ENCODE measurements around the gene ACP5. TPM values are rescaled to one million over a fixed set of nuclear protein-coding genes. Genes with fewer than 3 reads are reported as not detected.

The ACP5 gene
- total RNA-seq, 1 experiment from 2014 or later = 2.3 TPM

DNA sequence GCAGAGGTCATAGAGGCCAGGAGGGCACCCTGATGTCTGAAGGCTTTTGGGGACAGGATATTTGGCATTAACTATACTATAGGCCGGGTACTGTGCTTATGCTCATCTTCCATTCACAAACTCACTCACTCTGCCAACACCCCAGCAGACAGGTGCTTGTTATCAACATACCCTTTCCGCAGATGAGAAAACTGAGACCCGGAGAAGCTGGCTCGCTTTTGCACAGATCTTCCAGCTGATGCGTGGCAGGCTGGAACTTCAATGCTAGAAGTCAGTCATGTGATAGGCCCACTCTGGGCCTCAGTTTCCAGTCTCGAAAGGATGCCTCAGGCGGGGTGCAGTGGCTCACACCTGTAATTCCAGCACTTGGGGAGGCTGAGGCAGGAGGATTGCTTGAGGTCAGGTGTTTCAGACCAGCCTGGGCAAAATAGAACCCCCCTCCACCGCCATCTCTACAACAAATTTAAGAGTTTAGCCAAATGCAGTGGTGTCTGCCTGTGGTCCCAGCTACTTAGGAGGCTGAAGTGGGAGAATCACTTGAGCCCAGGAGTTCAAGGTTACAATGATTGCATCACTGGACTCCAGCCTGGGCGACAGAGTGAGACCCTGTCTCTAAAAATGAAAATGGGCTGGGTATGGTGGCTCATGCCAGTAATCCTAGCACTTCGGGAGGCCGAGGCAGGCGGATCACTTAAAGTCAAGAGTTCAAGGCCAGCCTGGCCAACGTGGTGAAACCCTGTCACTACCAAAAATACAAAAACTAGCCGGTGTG, 29.3 kb downstream of the ACP5 start:
- H3K9me3 ChIP-seq (ENCODE audit: control insufficient read depth, low read depth, low read length) = no peaks in the 10 kb centered on the region
- H4K8ac ChIP-seq (replicated peaks; ENCODE audit: insufficient read length, low read depth, low read length) = no peak overlapping the region
- no CpG with 5 or more reads among the region's 14 CpGs for WGBS (ENCODE audit: extremely low coverage, insufficient read length, low lambda C conversion rate)
- H2BK12ac ChIP-seq (ENCODE audit: insufficient read length, low read depth, low read length) = no peak overlapping the region
- no peak overlapping the region for H3K4ac ChIP-seq (ENCODE audit: low read depth, low read length)
- no peak overlapping the region for H2AFZ ChIP-seq (ENCODE audit: low read length)
- H3K4me2 ChIP-seq (ENCODE audit: insufficient read depth, insufficient read length, low read length) = no peak overlapping the region
- H3K27ac ChIP-seq (ENCODE audit: insufficient read length, low read depth, low read length) = no peak overlapping the region
- peaks cover 2 to 16% (median 5%) of the 10 kb centered on the region in 3 experiments; a peak in 4 of 7 replicates for H3K36me3 Mint-ChIP-seq (ENCODE audit: insufficient read depth in 1 of 3, low read depth in 3 of 3)
- H3K27me3 ChIP-seq (ENCODE audit: insufficient read depth, low read length) = no peaks in the 10 kb centered on the region
- no peak for TF ChIP-seq CTCF (conservative IDR thresholded peaks at IDR 0.05)
- H3K27me3 Mint-ChIP-seq (ENCODE audit: low read depth) = no peaks in the 10 kb centered on the region; the same call in 1 of the 2 replicates
- no peak for DNase-seq
- H2BK20ac ChIP-seq (ENCODE audit: low read depth, low read length, poor library complexity, severe bottlenecking) = no peak overlapping the region
- no peaks in the 10 kb centered on the region for H3K79me2 ChIP-seq (ENCODE audit: insufficient read depth, low read length)
- H3K4me1 ChIP-seq (ENCODE audit: insufficient read depth, low read length) = no peaks in the 10 kb centered on the region
- no peak overlapping the region for H4K91ac ChIP-seq (ENCODE audit: insufficient read length, low read depth, low read length)
- no peak overlapping the region for H2BK5ac ChIP-seq (ENCODE audit: insufficient read length, low read length)
- no peak overlapping the region for H4K5ac ChIP-seq (ENCODE audit: insufficient read length, low read depth, low read length)
- no peaks in the 10 kb centered on the region for H3K9me3 Mint-ChIP-seq
- H3K56ac ChIP-seq (ENCODE audit: insufficient read length, low read depth, low read length) = no peak overlapping the region
- H3T11ph ChIP-seq (ENCODE audit: low read length) = no peak overlapping the region
- no peaks in the 10 kb centered on the region for H4K20me1 ChIP-seq (ENCODE audit: control insufficient read depth, insufficient read depth, insufficient read length)
- H3K27ac Mint-ChIP-seq = 0 out of 7 replicates have a peak overlapping the region, but pooled peaks of 1 of the 3 experiments have one; percentile 39
- no peaks in the 10 kb centered on the region for H3K79me1 ChIP-seq (ENCODE audit: insufficient read depth, low read depth, low read length, poor library complexity, severe bottlenecking)
- H3K23ac ChIP-seq (ENCODE audit: insufficient read length, low read depth, low read length) = no peak overlapping the region
- H2AK5ac ChIP-seq (ENCODE audit: insufficient read length, low read length) = no peak overlapping the region
- no peak overlapping the region for H2BK15ac ChIP-seq (ENCODE audit: low read depth, low read length)
- no peak overlapping the region for H3K9ac ChIP-seq (ENCODE audit: extremely low read depth, insufficient read length, low read length)
- peaks cover 2 to 3% of the 10 kb centered on the region in 2 experiments; a peak in 3 of 4 replicates for H3K4me1 Mint-ChIP-seq
- H3K14ac ChIP-seq (ENCODE audit: insufficient read depth, low read length) = no peak overlapping the region
- H3K18ac ChIP-seq (ENCODE audit: insufficient read length, low read depth, low read length) = no peak overlapping the region
- H3K4me3 Mint-ChIP-seq = no peak overlapping the region
- H2BK120ac ChIP-seq (ENCODE audit: low read depth, low read length, poor library complexity, severe bottlenecking) = no peak overlapping the region
- no peaks in the 10 kb centered on the region for H3K23me2 ChIP-seq (ENCODE audit: insufficient read length, low read depth, low read length, poor library complexity, severe bottlenecking)
